ENCODE data around the gene RNPC3.
"Not testable (repeated sequence)": the region's sequence is repeated elsewhere in the genome, so short reads cannot be mapped to it uniquely, and the experiment has no call there.

DNA sequence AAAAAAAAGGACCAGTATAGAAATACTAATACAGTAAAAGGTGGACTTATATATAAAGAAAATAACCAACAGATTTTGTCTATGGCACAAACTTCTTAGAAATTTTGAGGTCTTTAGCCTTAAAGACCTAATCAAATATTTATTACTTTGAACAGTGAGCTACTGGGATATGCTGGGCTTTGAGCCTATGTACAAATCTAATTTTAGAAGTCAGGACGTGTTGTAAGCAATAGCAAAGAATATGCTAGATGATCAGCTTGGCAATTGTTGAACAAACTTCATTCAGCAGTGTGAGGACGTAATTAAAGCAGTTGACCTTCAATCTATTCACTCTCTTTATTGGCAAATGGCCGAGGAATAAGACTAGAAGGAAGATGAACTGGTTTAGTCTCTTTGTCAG is 77.2 kb downstream of the RNPC3 start:
- not testable (repeated sequence) for TF ChIP-seq CHD4 (IDR thresholded peaks at IDR 0.05; ENCODE audit: insufficient read depth, insufficient replicate concordance, low read depth, low read length, poor library complexity, severe bottlenecking); EZH2 (IDR thresholded peaks at IDR 0.05; ENCODE audit: borderline replicate concordance, low read depth, low read length); RBBP5 (IDR thresholded peaks at IDR 0.05; ENCODE audit: borderline replicate concordance, insufficient read depth, low read length, poor library complexity, severe bottlenecking); HDAC2 (IDR thresholded peaks at IDR 0.05)
- TF ChIP-seq, protein P1, sequence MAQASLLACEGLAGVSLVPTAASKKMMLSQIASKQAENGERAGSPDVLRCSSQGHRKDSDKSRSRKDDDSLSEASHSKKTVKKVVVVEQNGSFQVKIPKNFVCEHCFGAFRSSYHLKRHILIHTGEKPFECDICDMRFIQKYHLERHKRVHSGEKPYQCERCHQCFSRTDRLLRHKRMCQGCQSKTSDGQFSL (CRISPR knock-in tag; IDR thresholded peaks at IDR 0.05), result not testable (repeated sequence)
- TF ChIP-seq, protein P1 (tag; IDR thresholded peaks at IDR 0.05), result not testable (repeated sequence)
- TF ChIP-seq, protein P2, sequence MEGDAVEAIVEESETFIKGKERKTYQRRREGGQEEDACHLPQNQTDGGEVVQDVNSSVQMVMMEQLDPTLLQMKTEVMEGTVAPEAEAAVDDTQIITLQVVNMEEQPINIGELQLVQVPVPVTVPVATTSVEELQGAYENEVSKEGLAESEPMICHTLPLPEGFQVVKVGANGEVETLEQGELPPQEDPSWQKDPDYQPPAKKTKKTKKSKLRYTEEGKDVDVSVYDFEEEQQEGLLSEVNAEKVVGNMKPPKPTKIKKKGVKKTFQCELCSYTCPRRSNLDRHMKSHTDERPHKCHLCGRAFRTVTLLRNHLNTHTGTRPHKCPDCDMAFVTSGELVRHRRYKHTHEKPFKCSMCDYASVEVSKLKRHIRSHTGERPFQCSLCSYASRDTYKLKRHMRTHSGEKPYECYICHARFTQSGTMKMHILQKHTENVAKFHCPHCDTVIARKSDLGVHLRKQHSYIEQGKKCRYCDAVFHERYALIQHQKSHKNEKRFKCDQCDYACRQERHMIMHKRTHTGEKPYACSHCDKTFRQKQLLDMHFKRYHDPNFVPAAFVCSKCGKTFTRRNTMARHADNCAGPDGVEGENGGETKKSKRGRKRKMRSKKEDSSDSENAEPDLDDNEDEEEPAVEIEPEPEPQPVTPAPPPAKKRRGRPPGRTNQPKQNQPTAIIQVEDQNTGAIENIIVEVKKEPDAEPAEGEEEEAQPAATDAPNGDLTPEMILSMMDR (IDR thresholded peaks at IDR 0.05 in 2 of 3, conservative IDR thresholded peaks at IDR 0.05 in 1 of 3; ENCODE audit: insufficient read depth in 2 of 3, low read depth in 1 of 3, low read length in 3 of 3), result not testable (repeated sequence)
